NCI-H510A treated with DMSO at 0.1 percent for 48 hours (cell line): ENCODE measurements around the gene PLXDC2.
"Not testable (repeated sequence)": the region's sequence is repeated elsewhere in the genome, so short reads cannot be mapped to it uniquely, and the experiment has no call there.

Experiments
- DNase-seq: peaks from one replicate; lab custom pipeline; 2025; lab: John Stamatoyannopoulos, UW

The PLXDC2 gene

GRCh38 chr10:19979628-19980027 lies 163.4 kb downstream of the PLXDC2 start:
- DNase-seq, result no peak

DNA sequence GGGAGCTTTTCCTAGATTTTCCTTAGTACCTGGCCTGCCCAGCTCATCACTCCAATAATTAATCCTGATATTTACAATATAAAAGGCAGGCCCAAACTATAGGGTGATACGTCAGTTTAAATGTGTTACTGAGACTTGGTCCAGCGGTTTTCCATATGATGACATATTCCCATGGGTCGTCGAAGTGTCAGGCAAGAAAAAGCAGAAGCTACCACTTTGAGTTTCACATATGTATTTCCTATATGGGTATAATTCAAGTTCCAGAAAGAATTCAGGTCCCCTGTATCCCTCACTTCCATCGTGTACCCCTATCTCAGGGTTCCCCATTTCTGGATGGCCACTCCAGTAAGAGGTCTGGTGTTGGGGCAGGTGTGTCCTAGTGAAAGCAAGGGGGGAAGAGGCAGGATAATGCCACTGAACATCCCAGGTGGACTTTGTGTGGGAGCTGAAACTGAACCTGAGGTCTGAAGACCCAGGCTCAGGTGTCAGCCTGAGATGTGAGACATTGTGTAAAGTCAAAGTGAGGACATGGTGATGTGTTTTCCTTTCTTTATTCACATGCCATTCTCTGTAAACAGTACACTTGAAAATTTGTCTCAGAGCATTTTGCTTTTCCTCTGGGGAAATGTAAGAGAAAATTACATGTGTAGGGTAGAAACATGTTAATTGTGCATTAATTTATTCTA lies 167.8 kb downstream of the PLXDC2 start:
- no peak for DNase-seq

DNA sequence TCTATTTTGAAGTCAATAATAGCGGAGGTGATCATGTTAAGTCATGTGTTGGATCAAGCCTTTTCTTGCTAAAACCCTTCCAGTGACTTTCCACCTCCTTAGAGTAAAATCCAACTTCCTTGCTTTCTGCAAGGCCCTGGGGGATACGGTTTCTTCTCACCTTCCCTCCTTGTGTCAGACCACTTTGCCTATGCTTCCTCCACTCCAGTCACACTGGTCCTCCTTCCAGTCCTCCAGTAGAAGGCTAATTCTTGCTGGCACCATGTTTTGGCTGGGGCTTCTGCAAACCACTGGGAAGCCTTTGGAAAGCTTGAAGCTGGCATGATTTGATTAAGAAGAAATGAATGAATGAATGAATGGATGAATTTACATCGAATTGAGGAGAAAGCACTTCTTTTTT lies 169.5 kb downstream of the PLXDC2 start:
- DNase-seq, result no peak

DNA sequence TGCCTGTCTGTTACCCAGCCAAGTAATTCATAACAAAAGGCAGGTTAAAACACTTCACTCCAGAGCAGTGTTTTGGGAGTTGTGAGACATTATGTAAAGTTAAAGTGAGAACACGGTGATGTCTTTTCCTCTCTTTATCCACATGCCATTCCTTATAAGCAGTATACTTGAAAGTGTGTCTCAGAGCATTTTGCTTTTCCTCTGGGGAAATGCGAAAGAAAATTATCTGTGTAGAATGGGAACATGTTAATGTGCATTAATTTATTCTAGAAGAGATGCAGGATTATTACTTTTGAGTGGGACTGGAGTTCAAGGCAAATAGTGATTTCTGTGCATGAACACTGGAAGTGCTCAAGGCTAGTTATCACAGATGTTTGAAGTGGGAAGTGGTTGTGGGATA lies 170.4 kb downstream of the PLXDC2 start:
- DNase-seq, result no peak

DNA sequence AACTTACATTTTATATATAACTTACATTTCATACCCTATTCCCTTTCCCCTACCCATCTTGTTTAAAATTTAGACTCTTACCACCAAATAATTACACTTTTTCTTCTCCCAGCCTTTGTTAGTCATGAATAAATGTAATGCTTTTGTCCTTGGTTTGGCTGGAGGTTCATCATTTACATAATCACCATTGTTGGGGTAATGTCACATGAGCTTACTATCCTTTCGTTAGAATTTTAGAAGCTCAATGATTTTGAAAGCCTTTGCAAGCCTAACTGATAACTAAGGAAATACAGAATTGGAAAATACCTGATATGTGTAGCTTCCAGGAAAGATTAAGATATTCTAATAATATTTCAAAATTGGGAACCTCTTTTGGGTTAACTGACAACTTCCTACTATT lies 171.7 kb downstream of the PLXDC2 start:
- DNase-seq, result no peak

DNA sequence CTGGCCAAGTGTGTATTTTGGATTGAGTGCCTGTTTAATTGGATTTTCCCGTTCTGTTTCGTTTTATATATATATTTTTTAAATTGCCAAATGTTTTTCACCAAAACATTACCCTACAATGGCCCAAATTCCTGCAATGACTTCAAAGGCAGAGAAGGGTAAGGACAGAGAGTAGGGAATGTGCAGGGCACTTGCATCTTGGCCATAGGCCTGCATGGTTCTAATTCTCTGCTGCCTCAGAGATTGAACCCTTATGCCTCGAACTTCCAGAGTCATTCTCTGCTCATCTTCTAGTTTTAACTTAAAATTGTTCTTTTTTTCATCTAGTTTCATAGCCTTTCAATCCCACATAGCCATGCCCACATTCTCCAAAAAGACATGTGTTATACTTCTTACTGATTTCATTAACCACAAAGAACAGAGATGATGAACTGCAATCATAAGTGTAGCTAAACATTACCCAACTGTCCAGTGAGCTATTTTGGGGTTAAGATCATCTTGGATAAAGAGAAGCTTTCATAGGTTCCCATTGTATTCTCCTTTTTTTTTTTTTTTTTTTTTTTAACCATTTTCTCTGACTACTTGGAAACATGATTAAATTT lies 177.6 kb downstream of the PLXDC2 start:
- DNase-seq, result no peak

- DNase-seq, result no peak
These were observed 182.2 kb downstream of the PLXDC2 start for GRCh38 chr10:19998482-19998881.

DNA sequence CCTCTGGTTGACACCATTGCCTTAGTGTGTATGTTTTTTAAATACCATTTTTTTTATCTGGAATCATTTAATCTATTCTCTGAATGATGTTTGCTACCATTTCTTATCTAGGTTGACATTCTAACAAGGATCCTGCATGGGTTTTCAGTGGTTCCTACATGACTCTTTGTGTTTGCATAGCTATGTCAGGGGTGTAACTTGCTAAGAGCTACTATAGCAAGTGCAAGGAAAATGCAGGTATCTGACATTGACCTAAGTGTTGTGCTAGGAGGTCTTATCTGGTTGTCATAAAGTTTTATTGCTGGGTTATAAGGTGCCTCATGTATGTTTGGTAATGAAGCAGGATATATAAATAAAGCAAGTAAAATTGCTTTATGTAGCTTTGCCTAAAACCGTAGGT lies 183.2 kb downstream of the PLXDC2 start:
- DNase-seq, result no peak

DNA sequence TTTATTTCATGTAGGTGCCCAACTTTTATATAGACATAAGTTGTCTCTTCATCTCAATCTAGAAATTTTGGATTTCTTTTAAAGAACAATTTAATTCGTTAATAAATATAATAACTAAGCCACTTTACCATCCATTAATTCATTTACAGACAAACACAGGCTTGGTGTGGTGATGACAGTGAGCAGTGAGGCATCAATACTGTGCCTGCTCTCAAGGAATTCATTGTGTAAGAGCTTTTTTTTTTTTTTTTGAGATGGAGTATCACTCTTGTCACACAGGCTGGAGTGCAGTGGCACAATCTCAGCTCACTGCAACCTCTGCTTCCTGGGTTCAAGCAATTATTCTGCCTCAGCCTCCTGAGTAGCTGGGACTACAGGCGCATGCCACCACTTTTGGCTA lies 185.8 kb downstream of the PLXDC2 start:
- not testable (repeated sequence) for DNase-seq

DNA sequence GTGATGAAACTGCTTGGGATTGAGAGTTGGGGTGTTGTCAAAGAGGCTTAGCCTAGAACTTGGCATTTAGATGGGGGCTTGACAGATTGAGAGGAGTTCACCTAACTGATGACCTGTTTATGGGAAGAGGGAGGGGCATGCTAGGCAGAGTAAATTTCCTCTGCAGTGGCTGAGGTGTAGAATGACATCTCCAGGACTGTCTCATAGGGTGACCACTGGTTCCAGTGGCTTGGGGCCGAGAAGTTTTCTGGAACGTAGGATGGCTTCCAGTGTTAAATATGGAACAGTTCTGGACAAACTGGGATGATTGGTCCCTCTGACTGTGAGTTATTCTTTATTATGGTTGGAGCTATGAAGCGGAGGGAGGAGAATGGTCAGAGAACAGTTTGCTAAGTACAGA lies 186.4 kb downstream of the PLXDC2 start:
- DNase-seq, result no peak

GRCh38 chr10:20004087-20004523 lies 187.9 kb downstream of the PLXDC2 start:
- DNase-seq, result no peak

DNA sequence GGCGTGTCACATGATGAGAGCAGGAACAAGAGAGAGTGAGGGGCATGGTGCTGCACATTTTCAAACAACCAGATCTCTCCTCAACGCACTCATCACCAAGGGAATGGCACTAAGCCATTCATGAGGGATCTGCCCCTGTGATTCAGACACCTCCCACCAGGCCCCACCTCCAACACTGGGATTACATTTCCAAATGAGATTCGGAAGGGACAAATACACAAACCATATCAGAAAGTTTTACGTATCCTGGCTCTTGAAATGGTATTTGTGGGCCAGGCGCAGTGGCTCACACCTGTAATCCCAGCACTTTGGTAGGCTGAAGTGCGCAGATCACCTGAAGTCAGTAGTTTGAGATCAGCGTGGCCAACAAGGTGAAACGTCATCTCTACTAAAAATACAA lies 189.4 kb downstream of the PLXDC2 start:
- no peak for DNase-seq

GRCh38 chr10:20006169-20006870 lies 190.1 kb downstream of the PLXDC2 start:
- DNase-seq, result no peak

GRCh38 chr10:20007426-20007825 lies 191.2 kb downstream of the PLXDC2 start:
- DNase-seq, result no peak

DNA sequence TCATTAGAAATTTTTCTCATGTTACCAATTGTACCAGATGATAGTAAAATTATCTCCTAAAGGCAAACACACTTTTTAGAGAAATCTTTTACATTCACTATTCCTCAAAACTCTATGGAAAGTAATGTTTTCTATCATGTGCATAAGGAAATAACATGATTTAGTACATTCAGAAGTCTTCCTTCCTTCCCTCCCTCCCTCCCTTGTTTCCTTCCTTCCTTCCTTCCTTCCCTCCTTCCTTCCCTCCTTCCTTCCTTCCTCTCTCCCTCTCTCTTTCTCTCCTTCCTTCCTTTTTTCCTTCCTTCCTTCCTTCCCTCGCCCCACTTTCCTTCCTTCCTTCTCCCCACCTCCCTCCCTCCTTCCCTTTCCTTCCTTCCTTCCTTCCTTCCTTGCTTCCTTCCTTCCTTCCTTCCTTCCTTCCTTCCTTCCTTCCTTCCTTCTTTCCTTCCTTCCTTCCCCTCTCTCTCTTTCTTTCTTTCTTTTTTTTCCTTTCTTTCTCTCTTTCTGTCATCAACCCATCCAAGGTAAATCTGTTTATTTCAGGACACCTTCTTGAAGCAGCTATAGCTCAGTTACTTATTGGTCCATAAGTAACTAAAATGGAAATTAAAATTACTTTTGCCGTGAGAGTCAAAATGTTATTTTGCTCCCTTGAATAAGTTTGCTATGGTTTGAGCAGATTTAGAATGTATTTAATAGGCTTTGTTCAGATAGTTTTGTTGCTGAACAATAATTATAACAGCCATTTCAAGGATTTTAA lies 197.9 kb downstream of the PLXDC2 start:
- no peak for DNase-seq

GRCh38 chr10:20017961-20018360 lies 201.7 kb downstream of the PLXDC2 start:
- no peak for DNase-seq

- DNase-seq, result no peak
These were observed 204.4 kb downstream of the PLXDC2 start for GRCh38 chr10:20020677-20021076.

GRCh38 chr10:20029523-20029922 lies 213.3 kb downstream of the PLXDC2 start:
- DNase-seq, result no peak

GRCh38 chr10:20033476-20033875 lies 217.2 kb downstream of the PLXDC2 start:
- DNase-seq, result no peak

DNA sequence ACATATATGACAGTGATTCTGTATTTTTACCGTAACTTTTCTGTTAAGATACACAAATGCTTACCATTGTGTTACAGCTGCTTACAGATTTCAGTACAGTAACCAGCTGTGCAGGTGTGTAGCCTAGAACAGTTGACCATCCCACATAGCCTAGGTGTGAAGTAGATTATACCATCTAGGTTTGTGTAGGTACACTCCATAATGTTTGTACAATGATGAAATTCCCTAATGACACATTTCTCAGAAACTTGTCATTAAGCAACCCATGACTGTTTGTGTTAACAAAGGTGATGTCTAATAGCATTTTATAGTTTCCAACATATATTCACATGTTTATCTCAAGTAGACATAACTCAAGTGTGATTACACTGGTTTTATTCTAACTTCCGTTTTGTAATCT lies 218.5 kb downstream of the PLXDC2 start:
- no peak for DNase-seq

- no peak for DNase-seq
These were observed 223.8 kb downstream of the PLXDC2 start for GRCh38 chr10:20040012-20040411.

- no peak for DNase-seq
These were observed 225.7 kb downstream of the PLXDC2 start for GRCh38 chr10:20041931-20042330.

DNA sequence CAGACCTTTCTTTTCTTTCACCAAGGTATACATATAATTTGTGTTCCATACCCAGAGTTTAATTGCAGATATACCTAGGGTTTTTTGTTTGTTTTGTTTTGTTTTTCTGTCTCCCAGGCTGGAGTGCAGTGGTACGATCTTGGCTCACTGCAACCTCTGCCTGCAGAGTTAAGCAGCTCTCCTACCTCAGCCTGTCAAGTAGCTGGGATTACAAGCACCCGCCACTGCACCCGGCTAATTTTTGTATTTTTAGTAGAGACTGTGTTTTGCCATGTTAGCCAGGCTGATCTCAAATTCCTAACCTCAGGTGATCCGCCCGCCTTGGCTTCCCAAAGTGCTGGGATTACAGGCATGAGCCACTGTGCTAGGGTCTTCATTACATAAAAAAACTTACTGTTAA lies 228.9 kb downstream of the PLXDC2 start:
- not testable (repeated sequence) for DNase-seq
